Suppressor macrophage (primary cell): ENCODE data around the gene FSTL4.

Source experiments
- DNase-seq, 4 experiments: peaks; one replicate each; pipeline ENCODE4 v3.0.0-alpha.2; 2020 to 2022

FSTL4 gene

GRCh38 chr5:133362438-133362837 is 249.9 kb downstream of the FSTL4 start:
- DNase-seq: no peak

- no peak for DNase-seq
Measured at GRCh38 chr5:133361922-133362321, 250.4 kb downstream of the FSTL4 start.

GRCh38 chr5:133360693-133361472 is 251.5 kb downstream of the FSTL4 start:
- no peak for DNase-seq

GRCh38 chr5:133359861-133360260 is 252.5 kb downstream of the FSTL4 start:
- DNase-seq: no peak

GRCh38 chr5:133358271-133358670 is 254.1 kb downstream of the FSTL4 start:
- no peak for DNase-seq

GRCh38 chr5:133357758-133358157 is 254.6 kb downstream of the FSTL4 start:
- no peak for DNase-seq

GRCh38 chr5:133356984-133357421 is 255.3 kb downstream of the FSTL4 start:
- no peak for DNase-seq

- DNase-seq: no peak
Measured at GRCh38 chr5:133356396-133356983, 255.9 kb downstream of the FSTL4 start.

- DNase-seq: peak; percentile 19 to 47 (median 44)
Measured at GRCh38 chr5:133354323-133355185, 257.8 kb downstream of the FSTL4 start.

- DNase-seq: no peak
Measured at GRCh38 chr5:133353741-133354140, 258.6 kb downstream of the FSTL4 start.

GRCh38 chr5:133348406-133348805 is 263.9 kb downstream of the FSTL4 start:
- DNase-seq: no peak

GRCh38 chr5:133347039-133347438 is 265.3 kb downstream of the FSTL4 start:
- DNase-seq: no peak

GRCh38 chr5:133344266-133344665 is 268.1 kb downstream of the FSTL4 start:
- DNase-seq: no peak

- DNase-seq: no peak
Measured at GRCh38 chr5:133343196-133343595, 269.1 kb downstream of the FSTL4 start.

GRCh38 chr5:133341915-133342710 is 270.2 kb downstream of the FSTL4 start:
- no peak for DNase-seq

GRCh38 chr5:133341296-133341695 is 271.0 kb downstream of the FSTL4 start:
- DNase-seq: no peak

GRCh38 chr5:133340822-133341221 is 271.5 kb downstream of the FSTL4 start:
- DNase-seq: no peak

GRCh38 chr5:133340002-133340755 is 272.2 kb downstream of the FSTL4 start:
- no peak for DNase-seq

- DNase-seq: no peak
Measured at GRCh38 chr5:133338504-133339355, 273.6 kb downstream of the FSTL4 start.

- no peak for DNase-seq
Measured at GRCh38 chr5:133337795-133338445, 274.4 kb downstream of the FSTL4 start.
